Measurements from ENCODE around the gene RNLS.

GRCh38 chr10:88508796-88509195 lies 74.3 kb downstream of the RNLS start:
- TF ChIP-seq CBFB (CRISPR knock-in tag; IDR thresholded peaks at IDR 0.05; ENCODE audit: low read depth) = no peak
- no peak for TF ChIP-seq PREB (CRISPR knock-in tag; IDR thresholded peaks at IDR 0.05; ENCODE audit: borderline replicate concordance)
- TF ChIP-seq CTCF (IDR thresholded peaks at IDR 0.05) = no peak
- TF ChIP-seq ESRRA (CRISPR knock-in tag; IDR thresholded peaks at IDR 0.05; ENCODE audit: borderline replicate concordance) = no peak
- no peak for TF ChIP-seq NFE2L1 (CRISPR knock-in tag; IDR thresholded peaks at IDR 0.05)
- TF ChIP-seq GTF2I (CRISPR knock-in tag; conservative IDR thresholded peaks at IDR 0.05) = no peak
- TF ChIP-seq ZNF263 (CRISPR knock-in tag; IDR thresholded peaks at IDR 0.05; ENCODE audit: low read depth) = no peak

Data from WTC11 (cell line).